Muscle of leg (tissue), 11 donors: ENCODE measurements around the gene RPRD2. TPM values are rescaled to one million over a fixed set of nuclear protein-coding genes. Genes with fewer than 3 reads are reported as not detected.
A peak's percentile ranks its signal among the peaks of the same experiment; 100 is the strongest.

Experiments used
- DNase-seq: peaks from one replicate; pipeline ENCODE4 v3.0.0; 2013
- H3K27ac ChIP-seq: one replicate; pipeline ENCODE4 v1.5.1; 2013; ENCODE audit warnings: mild to moderate bottlenecking, low read length, control low read depth
- H3K27me3 ChIP-seq: one replicate; pipeline ENCODE4 v1.6.1; 2013; ENCODE audit warnings: low read length; ENCODE audit not compliant: control insufficient read depth, insufficient read depth
- H3K36me3 ChIP-seq: one replicate; pipeline ENCODE4 v1.6.1; 2013; ENCODE audit warnings: low read length; ENCODE audit not compliant: control insufficient read depth, insufficient read depth
- H3K4me1 ChIP-seq: one replicate; pipeline ENCODE4 v1.6.1; 2013; ENCODE audit warnings: low read length; ENCODE audit not compliant: control insufficient read depth, insufficient read depth
- H3K4me3 ChIP-seq: one replicate; pipeline ENCODE4 v1.5.1; 2013; ENCODE audit warnings: low read length, control low read depth
- H3K9me3 ChIP-seq: replicated peaks from 2 replicates; pipeline ENCODE4 v1.6.1; 2013; ENCODE audit warnings: low read depth, low read length; ENCODE audit not compliant: control insufficient read depth
- WGBS: methylation state at CpG from one replicate; pipeline ENCODE4 v1.1.5; 2013; ENCODE audit warnings: missing lambda C conversion rate; ENCODE audit not compliant: insufficient coverage; 5-methylcytosine and 5-hydroxymethylcytosine counted together
- polyA plus RNA-seq, 8 donors: library from polyadenylated mRNA; unstranded; fragments of 120-200 nt; gene quantifications; one replicate each; pipeline versions ENCODE4 v1.2.1 to v1.2.3, GENCODE V29; 2013; ENCODE audit warnings: inconsistent platforms in 1 of 8, low replicate concordance in 1 of 8; ENCODE audit not compliant: insufficient read length in 8 of 8, insufficient read depth in 1 of 8
- total RNA-seq: library from RNA; stranded (reverse); fragments of 120-200 nt; gene quantifications from one replicate; pipeline ENCODE4 v1.2.4, GENCODE V29; 2013

Gene RPRD2
- total and polyA plus RNA-seq, 9 donors = 10.2 to 27.3 (median 24.0) TPM

- Histone ChIP-seq H3K27ac (no peak overlapping the region), H3K4me1 (no peaks in the 10 kb centered on the region), H3K27me3 (no peaks in the 10 kb centered on the region), H3K9me3 (no peaks in the 10 kb centered on the region), H3K36me3 (peaks cover 41% of the 10 kb centered on the region), H3K4me3 (no peak overlapping the region)
- DNase-seq = no peak
- no CpG with 5 or more reads among the region's 4 CpGs for WGBS
Measured at GRCh38 chr1:150456146-150456647, 92.2 kb downstream of the RPRD2 start.

- H3K4me3 ChIP-seq = no peak overlapping the region
- no peaks in the 10 kb centered on the region for H3K9me3 ChIP-seq
- peaks cover 48% of the 10 kb centered on the region for H3K36me3 ChIP-seq
- WGBS = 16% methylated on average over 2 of the region's 4 CpGs
- DNase-seq = peak; percentile 60
- H3K4me1 ChIP-seq = no peaks in the 10 kb centered on the region
- H3K27ac ChIP-seq = no peak overlapping the region
- no peaks in the 10 kb centered on the region for H3K27me3 ChIP-seq
Measured at GRCh38 chr1:150464422-150464826, 100.5 kb downstream of the RPRD2 start.

GRCh38 chr1:150466964-150467363, 103.0 kb downstream of the RPRD2 start:
- Histone ChIP-seq H3K27me3 (no peaks in the 10 kb centered on the region), H3K36me3 (peaks cover 50% of the 10 kb centered on the region), H3K27ac (no peak overlapping the region), H3K4me3 (no peak overlapping the region), H3K9me3 (no peaks in the 10 kb centered on the region), H3K4me1 (no peaks in the 10 kb centered on the region)
- no peak for DNase-seq

GRCh38 chr1:150469291-150469690, 105.3 kb downstream of the RPRD2 start:
- Histone ChIP-seq H3K4me1 (no peaks in the 10 kb centered on the region), H3K36me3 (peaks cover 53% of the 10 kb centered on the region), H3K4me3 (no peak overlapping the region), H3K27ac (no peak overlapping the region), H3K9me3 (no peaks in the 10 kb centered on the region), H3K27me3 (no peaks in the 10 kb centered on the region)
- WGBS = no CpG with 5 or more reads among the region's 1 CpG
- DNase-seq = no peak

GRCh38 chr1:150472601-150473200, 108.8 kb downstream of the RPRD2 start:
- no peak for DNase-seq
- Histone ChIP-seq H3K4me1 (peaks cover 4% of the 10 kb centered on the region), H3K9me3 (no peaks in the 10 kb centered on the region), H3K36me3 (peaks cover 35% of the 10 kb centered on the region), H3K27me3 (no peaks in the 10 kb centered on the region), H3K4me3 (no peak overlapping the region), H3K27ac (no peak overlapping the region)
- 87% methylated on average over 8 of the region's 10 CpGs for WGBS

- Histone ChIP-seq H3K27ac (no peak overlapping the region), H3K36me3 (peaks cover 32% of the 10 kb centered on the region), H3K27me3 (no peaks in the 10 kb centered on the region), H3K9me3 (no peaks in the 10 kb centered on the region), H3K4me3 (no peak overlapping the region), H3K4me1 (peaks cover 4% of the 10 kb centered on the region)
- DNase-seq = peak; percentile 23
- 60% methylated on average over 1 of the region's 4 CpGs for WGBS
Measured at GRCh38 chr1:150473659-150474058, 109.7 kb downstream of the RPRD2 start.

- no peak for DNase-seq
- Histone ChIP-seq H3K4me1 (peaks cover 4% of the 10 kb centered on the region), H3K4me3 (no peak overlapping the region), H3K27me3 (no peaks in the 10 kb centered on the region), H3K9me3 (no peaks in the 10 kb centered on the region), H3K36me3 (peaks cover 30% of the 10 kb centered on the region), H3K27ac (no peak overlapping the region)
- WGBS = no CpG with 5 or more reads among the region's 4 CpGs
Measured at GRCh38 chr1:150474869-150475268, 110.9 kb downstream of the RPRD2 start.

- no CpG with 5 or more reads among the region's 3 CpGs for WGBS
- no peak overlapping the region for H3K4me3 ChIP-seq
- no peaks in the 10 kb centered on the region for H3K27me3 ChIP-seq
- peaks cover 13% of the 10 kb centered on the region for H3K36me3 ChIP-seq
- peak; percentile 35 for DNase-seq
- peaks cover 4% of the 10 kb centered on the region for H3K4me1 ChIP-seq
- no peak overlapping the region for H3K27ac ChIP-seq
- H3K9me3 ChIP-seq = no peaks in the 10 kb centered on the region
Measured at GRCh38 chr1:150476754-150477153, 112.8 kb downstream of the RPRD2 start.

GRCh38 chr1:150477320-150477719, 113.4 kb downstream of the RPRD2 start:
- peaks cover 8% of the 10 kb centered on the region for H3K36me3 ChIP-seq
- no peak for DNase-seq
- peak overlapping the region; percentile 3 for H3K27ac ChIP-seq
- no peaks in the 10 kb centered on the region for H3K27me3 ChIP-seq
- peaks cover 4% of the 10 kb centered on the region for H3K4me1 ChIP-seq
- no peak overlapping the region for H3K4me3 ChIP-seq
- no CpG with 5 or more reads among the region's 1 CpG for whole genome bisulfite sequencing
- no peaks in the 10 kb centered on the region for H3K9me3 ChIP-seq

GRCh38 chr1:150477733-150478132, 113.8 kb downstream of the RPRD2 start:
- DNase-seq = no peak
- no peak overlapping the region for H3K4me3 ChIP-seq
- H3K4me1 ChIP-seq = peaks cover 4% of the 10 kb centered on the region
- no peaks in the 10 kb centered on the region for H3K9me3 ChIP-seq
- peaks cover 3% of the 10 kb centered on the region for H3K36me3 ChIP-seq
- no peaks in the 10 kb centered on the region for H3K27me3 ChIP-seq
- peak overlapping the region; percentile 3 for H3K27ac ChIP-seq
- WGBS = 63% methylated on average over 2 of the region's 4 CpGs

- Histone ChIP-seq H3K27ac (no peak overlapping the region), H3K27me3 (no peaks in the 10 kb centered on the region), H3K9me3 (no peaks in the 10 kb centered on the region), H3K36me3 (no peaks in the 10 kb centered on the region), H3K4me1 (peaks cover 4% of the 10 kb centered on the region), H3K4me3 (no peak overlapping the region)
- no peak for DNase-seq
- WGBS = no CpG with 5 or more reads among the region's 4 CpGs
Measured at GRCh38 chr1:150479370-150479769, 115.4 kb downstream of the RPRD2 start.
